HL-60 (cell line): ENCODE results near the gene GDF15.

Experiments used
- GABPA ChIP-seq: IDR thresholded peaks from 2 replicates; pipeline ENCODE4 v1.6.1; 2012; ENCODE audit warnings: low read depth
- POLR2AphosphoS5 ChIP-seq: IDR thresholded peaks from 2 replicates; pipeline ENCODE4 v1.6.1; 2012; ENCODE audit warnings: low read depth
- TF ChIP-seq, protein P1 (sequence below): IDR thresholded peaks from one replicate; pipeline ENCODE4 v1.5.1; 2011; ENCODE audit warnings: low read length, control low read depth, inconsistent platforms; ENCODE audit not compliant: insufficient read depth
- TF ChIP-seq, protein P2 (sequence below): IDR thresholded peaks from 2 replicates; pipeline ENCODE4 v1.6.1; 2012; ENCODE audit warnings: low read depth; ENCODE audit not compliant: insufficient replicate concordance

DNA sequence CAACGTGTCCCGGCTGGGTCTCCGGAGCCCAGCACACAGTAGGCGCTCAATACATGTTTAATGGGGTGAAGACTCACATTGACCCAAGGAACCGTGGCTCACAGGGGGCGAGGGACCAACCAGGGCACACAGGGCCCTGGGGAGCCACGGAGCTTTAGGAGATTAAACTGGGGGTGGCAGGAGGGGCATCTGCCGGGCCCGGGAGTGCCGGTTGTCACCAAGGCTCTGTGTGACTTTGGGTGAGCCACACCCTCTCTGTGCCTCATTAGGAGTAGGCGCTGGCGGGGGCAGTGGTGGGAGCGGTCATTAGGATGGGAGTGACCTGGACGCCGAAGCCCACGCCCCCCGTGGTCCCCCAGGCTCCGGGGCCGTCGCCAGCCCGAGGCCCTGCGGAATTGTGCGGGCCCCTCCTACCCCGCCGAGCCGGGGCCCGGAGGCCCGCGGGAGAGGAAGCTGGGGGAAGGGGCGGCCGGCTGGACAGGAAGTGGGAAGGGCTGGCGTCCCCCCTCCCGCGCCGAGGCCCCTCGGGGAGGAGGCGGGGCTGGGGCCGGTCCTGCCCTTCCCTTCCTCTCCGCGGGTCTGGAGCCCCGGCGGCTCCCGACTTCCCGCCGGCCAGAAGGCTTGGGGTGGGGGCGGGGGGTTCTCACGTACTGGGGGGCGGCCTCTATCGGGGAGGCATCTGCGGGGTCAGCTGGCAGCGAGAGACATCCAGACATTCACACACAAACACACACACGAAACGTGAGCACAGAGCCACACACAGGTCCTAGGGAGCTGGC lies 31.5 kb downstream of the GDF15 start:
- TF ChIP-seq, protein P1, sequence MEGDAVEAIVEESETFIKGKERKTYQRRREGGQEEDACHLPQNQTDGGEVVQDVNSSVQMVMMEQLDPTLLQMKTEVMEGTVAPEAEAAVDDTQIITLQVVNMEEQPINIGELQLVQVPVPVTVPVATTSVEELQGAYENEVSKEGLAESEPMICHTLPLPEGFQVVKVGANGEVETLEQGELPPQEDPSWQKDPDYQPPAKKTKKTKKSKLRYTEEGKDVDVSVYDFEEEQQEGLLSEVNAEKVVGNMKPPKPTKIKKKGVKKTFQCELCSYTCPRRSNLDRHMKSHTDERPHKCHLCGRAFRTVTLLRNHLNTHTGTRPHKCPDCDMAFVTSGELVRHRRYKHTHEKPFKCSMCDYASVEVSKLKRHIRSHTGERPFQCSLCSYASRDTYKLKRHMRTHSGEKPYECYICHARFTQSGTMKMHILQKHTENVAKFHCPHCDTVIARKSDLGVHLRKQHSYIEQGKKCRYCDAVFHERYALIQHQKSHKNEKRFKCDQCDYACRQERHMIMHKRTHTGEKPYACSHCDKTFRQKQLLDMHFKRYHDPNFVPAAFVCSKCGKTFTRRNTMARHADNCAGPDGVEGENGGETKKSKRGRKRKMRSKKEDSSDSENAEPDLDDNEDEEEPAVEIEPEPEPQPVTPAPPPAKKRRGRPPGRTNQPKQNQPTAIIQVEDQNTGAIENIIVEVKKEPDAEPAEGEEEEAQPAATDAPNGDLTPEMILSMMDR = no peak
- TF ChIP-seq POLR2AphosphoS5 (peak; percentile 55), GABPA (peak; percentile 78)
- TF ChIP-seq, protein P2, sequence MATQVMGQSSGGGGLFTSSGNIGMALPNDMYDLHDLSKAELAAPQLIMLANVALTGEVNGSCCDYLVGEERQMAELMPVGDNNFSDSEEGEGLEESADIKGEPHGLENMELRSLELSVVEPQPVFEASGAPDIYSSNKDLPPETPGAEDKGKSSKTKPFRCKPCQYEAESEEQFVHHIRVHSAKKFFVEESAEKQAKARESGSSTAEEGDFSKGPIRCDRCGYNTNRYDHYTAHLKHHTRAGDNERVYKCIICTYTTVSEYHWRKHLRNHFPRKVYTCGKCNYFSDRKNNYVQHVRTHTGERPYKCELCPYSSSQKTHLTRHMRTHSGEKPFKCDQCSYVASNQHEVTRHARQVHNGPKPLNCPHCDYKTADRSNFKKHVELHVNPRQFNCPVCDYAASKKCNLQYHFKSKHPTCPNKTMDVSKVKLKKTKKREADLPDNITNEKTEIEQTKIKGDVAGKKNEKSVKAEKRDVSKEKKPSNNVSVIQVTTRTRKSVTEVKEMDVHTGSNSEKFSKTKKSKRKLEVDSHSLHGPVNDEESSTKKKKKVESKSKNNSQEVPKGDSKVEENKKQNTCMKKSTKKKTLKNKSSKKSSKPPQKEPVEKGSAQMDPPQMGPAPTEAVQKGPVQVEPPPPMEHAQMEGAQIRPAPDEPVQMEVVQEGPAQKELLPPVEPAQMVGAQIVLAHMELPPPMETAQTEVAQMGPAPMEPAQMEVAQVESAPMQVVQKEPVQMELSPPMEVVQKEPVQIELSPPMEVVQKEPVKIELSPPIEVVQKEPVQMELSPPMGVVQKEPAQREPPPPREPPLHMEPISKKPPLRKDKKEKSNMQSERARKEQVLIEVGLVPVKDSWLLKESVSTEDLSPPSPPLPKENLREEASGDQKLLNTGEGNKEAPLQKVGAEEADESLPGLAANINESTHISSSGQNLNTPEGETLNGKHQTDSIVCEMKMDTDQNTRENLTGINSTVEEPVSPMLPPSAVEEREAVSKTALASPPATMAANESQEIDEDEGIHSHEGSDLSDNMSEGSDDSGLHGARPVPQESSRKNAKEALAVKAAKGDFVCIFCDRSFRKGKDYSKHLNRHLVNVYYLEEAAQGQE = no peak
